RWPE2 (cell line): ENCODE results near the gene UBE2O.

ENCODE experiments used
- ATAC-seq: fragments of 200-7000 bp; cut with Tn5 transposase; 3 replicates; pipeline ENCODE4 v1.9.1; 2021; ENCODE audit warnings: low read depth
- DNase-seq: peaks from one replicate; pipeline ENCODE4 v3.0.0-alpha.2; 2020; ENCODE audit warnings: low spot score
- H3K27ac ChIP-seq: fragments of 450-650 bp; 2 replicates; pipeline ENCODE4 v1.5.1; 2017; ENCODE audit warnings: mild to moderate bottlenecking; ENCODE audit not compliant: poor library complexity, severe bottlenecking
- H3K27me3 ChIP-seq: fragments of 250-450 bp; sonication (Bioruptor Pico); 2 replicates; pipeline ENCODE4 v1.5.1; 2021; ENCODE audit warnings: mild to moderate bottlenecking, moderate library complexity; ENCODE audit not compliant: insufficient read depth, poor library complexity, severe bottlenecking
- H3K36me3 ChIP-seq: fragments of 250-450 bp; sonication (Bioruptor Pico); 2 replicates; pipeline ENCODE4 v1.5.1; 2020; ENCODE audit warnings: low read depth, mild to moderate bottlenecking, moderate library complexity
- H3K4me1 ChIP-seq: fragments of 250-450 bp; sonication (Bioruptor Pico); 2 replicates; pipeline ENCODE4 v1.5.1; 2021; ENCODE audit warnings: mild to moderate bottlenecking, moderate library complexity; ENCODE audit not compliant: insufficient read depth, poor library complexity, severe bottlenecking
- H3K4me3 ChIP-seq: fragments of 250-450 bp; sonication (Bioruptor Pico); 2 replicates; pipeline ENCODE4 v1.5.1; 2021; ENCODE audit warnings: mild to moderate bottlenecking, moderate library complexity; ENCODE audit not compliant: severe bottlenecking
- H3K9me3 ChIP-seq: fragments of 250-450 bp; sonication (Bioruptor Pico); 2 replicates; pipeline ENCODE4 v1.5.1; 2021; ENCODE audit warnings: mild to moderate bottlenecking, moderate library complexity; ENCODE audit not compliant: severe bottlenecking
- CTCF ChIP-seq: fragments of 450-650 bp; IDR thresholded peaks from one replicate; pipeline ENCODE4 v1.5.1; 2017; ENCODE audit warnings: mild to moderate bottlenecking, moderate library complexity; ENCODE audit not compliant: poor library complexity, severe bottlenecking

Gene UBE2O

DNA sequence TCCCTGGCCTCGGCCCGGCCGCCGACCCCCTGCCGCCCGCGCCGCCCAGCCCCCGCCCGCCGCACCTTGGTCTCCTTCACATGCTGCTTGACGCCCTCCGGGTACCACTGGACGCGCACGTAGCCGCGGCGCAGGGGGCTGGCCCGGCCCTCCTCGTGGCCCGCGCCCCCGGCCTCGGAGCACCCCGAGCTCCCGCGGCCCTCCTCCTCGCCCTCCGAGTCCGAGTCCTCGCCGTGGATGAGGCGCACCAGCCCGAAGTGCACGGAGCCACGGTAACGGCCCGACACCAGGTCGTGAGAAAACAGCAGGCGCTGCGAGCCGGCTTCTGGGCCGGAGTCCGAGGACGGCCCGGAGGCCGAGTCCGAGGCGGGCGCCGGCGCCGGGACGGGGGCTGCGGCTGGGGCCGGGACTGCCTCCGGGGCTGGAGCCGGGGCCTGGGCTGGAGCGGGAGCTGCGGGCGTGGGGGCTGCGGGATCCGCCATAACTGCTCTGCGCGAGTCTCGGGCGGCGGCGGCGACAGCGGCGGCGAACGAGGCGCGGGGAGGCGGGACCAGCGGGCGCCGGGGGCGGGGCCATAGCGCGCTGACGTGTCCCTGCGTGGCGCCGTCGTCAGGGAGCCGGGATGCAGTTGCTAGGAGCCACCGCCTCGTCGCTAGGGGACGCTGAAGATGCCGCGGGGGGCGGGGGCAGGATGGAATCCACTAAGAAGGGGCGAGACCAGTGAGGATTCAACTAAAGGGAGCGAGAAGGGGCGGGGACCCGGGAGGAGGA lies at the start of gene UBE2O:
Gene UBE2O, minus strand, starts transcription at position 493 of the 771 bp plus-strand sequence. Its CDS starts 11 bp downstream, at position 482.
- Histone ChIP-seq H3K4me3 (peak within 1 kb of the TSS; percentile 74), H3K4me1 (peaks cover 13% of the 10 kb centered on the region), H3K27me3 (no peaks in the 10 kb centered on the region), H3K27ac (peak within 1 kb of the TSS; percentile 44), H3K36me3 (no peaks in the 10 kb centered on the region), H3K9me3 (no peaks in the 10 kb centered on the region)
- TF ChIP-seq CTCF = peak; percentile 56
- DNase-seq (peak; percentile 86), ATAC-seq (peak; percentile 85)

DNA sequence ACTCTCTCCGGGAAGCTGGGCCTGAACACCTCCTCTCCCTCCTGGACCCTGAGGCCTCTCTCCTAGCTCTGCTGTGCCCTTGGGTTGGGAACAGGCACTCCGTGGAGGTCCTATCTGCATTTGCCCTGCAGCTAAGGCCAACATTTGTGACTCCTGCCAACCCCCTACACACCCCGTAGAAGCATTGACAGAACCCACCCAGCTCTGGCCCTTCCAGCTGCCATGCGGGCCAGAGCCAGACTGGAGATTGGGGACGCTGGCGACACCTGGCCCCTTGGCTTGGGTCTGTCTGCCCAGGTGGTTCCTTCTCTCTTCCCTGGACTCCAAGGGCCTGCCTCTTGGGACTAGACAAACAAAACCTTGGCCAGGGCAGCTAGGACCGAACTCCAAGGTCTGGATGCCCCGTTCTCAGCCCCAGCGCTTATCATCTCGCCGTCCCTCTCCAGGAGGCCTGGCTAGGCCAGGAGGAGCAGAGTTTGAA lies 48.9 kb upstream of the UBE2O start:
- ATAC-seq (no peak), DNase-seq (no peak)
- no peaks in the 10 kb centered on the region for H3K9me3 ChIP-seq
- H3K36me3 ChIP-seq = no peaks in the 10 kb centered on the region
- H3K27me3 ChIP-seq = no peaks in the 10 kb centered on the region
- H3K27ac ChIP-seq = peak overlapping the region; percentile 66
- no peak overlapping the region for H3K4me3 ChIP-seq
- TF ChIP-seq CTCF = no peak
- H3K4me1 ChIP-seq = peaks cover 29% of the 10 kb centered on the region

DNA sequence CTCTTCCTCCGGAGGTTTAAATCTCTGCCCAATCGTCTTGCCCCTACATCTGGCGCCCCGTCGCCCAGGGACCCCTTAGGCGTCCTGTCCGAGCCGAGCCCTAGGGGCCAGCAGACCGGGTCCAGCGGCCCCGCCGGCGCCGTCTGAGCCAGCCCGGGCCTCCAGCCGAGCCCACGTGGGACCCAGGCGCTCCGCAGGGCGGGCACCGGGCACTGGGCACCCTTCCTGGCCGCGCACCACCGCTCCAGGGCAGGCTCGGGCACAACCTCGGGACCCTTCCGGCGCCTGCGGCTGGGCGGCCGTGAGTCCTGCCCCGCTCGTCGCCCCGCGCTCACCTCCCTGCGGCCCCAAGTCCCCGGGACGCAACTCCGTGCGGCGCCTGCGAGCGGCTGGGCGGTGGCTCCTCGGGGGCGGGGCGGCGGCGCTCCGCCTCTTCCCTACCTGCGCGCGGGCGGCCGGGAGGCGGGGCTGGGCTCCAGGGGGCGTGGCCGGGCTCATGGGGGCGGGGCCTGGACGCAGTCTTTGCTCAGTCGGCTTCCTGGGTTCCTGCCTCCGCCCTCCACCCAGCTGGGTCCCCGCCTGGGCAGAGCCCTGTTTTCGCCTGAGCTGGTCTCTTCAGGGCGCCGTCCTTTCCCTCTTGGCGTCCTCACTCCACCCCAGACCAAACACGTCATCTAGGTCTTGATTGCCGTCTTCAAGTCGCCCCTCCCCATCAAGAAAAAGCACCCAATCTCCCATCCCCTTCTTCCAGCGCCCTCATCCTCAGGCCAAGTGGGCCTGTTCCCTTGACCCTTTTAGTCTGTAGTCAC lies 48.3 kb upstream of the UBE2O start, which contains the start of gene RHBDF2:
Gene RHBDF2, minus strand, starts transcription at position 406 of the 809 bp plus-strand sequence. CDS start 19,899 bp downstream, outside the sequence.
- H3K4me3 ChIP-seq = peak within 1 kb of the TSS; percentile 66
- H3K27me3 ChIP-seq = no peaks in the 10 kb centered on the region
- TF ChIP-seq CTCF = no peak
- H3K9me3 ChIP-seq = no peaks in the 10 kb centered on the region
- peaks cover 29% of the 10 kb centered on the region for H3K4me1 ChIP-seq
- peak; percentile 63 for ATAC-seq
- DNase-seq = peak; percentile 86
- no peaks in the 10 kb centered on the region for H3K36me3 ChIP-seq
- peak within 1 kb of the TSS; percentile 66 for H3K27ac ChIP-seq

GRCh38 chr17:76500747-76501017 lies 47.7 kb upstream of the UBE2O start:
- no peak for TF ChIP-seq CTCF
- Histone ChIP-seq H3K27me3 (no peaks in the 10 kb centered on the region), H3K27ac (peak overlapping the region; percentile 66), H3K4me1 (peaks cover 29% of the 10 kb centered on the region), H3K36me3 (no peaks in the 10 kb centered on the region), H3K9me3 (no peaks in the 10 kb centered on the region), H3K4me3 (peak overlapping the region; percentile 66)
- DNase-seq (no peak), ATAC-seq (peak; percentile 18)
